Fibroblast of the aortic adventitia (primary cell): ENCODE results near the gene SIN3A. TPM values are rescaled to one million over a fixed set of nuclear protein-coding genes. Genes with fewer than 3 reads are reported as not detected.
"Not testable (repeated sequence)": the region's sequence is repeated elsewhere in the genome, so short reads cannot be mapped to it uniquely, and the experiment has no call there.

ENCODE experiments used
- DNase-seq: peaks from one replicate; pipeline ENCODE4 v3.0.0-alpha.2; 2010; ENCODE audit warnings: low read depth
- H3K4me3 ChIP-seq: 2 replicates; pipeline ENCODE4 v1.5.1; 2011; ENCODE audit warnings: low read depth, mild to moderate bottlenecking, control low read depth, low read length, moderate library complexity
- total RNA-seq: library from RNA; depleted of rRNA; stranded (reverse); fragments of >200 nt; gene quantifications from 2 replicates; pipeline ENCODE4 v1.2.3, GENCODE V29; 2012; ENCODE audit warnings: low replicate concordance
- TF ChIP-seq, protein P1 (sequence below): IDR thresholded peaks from 2 replicates; pipeline ENCODE4 v1.5.1; 2011; ENCODE audit warnings: mild to moderate bottlenecking, low read length, control low read depth, inconsistent platforms; ENCODE audit not compliant: insufficient read depth

SIN3A gene
- total RNA-seq, 1 donor = 52.9 TPM

DNA sequence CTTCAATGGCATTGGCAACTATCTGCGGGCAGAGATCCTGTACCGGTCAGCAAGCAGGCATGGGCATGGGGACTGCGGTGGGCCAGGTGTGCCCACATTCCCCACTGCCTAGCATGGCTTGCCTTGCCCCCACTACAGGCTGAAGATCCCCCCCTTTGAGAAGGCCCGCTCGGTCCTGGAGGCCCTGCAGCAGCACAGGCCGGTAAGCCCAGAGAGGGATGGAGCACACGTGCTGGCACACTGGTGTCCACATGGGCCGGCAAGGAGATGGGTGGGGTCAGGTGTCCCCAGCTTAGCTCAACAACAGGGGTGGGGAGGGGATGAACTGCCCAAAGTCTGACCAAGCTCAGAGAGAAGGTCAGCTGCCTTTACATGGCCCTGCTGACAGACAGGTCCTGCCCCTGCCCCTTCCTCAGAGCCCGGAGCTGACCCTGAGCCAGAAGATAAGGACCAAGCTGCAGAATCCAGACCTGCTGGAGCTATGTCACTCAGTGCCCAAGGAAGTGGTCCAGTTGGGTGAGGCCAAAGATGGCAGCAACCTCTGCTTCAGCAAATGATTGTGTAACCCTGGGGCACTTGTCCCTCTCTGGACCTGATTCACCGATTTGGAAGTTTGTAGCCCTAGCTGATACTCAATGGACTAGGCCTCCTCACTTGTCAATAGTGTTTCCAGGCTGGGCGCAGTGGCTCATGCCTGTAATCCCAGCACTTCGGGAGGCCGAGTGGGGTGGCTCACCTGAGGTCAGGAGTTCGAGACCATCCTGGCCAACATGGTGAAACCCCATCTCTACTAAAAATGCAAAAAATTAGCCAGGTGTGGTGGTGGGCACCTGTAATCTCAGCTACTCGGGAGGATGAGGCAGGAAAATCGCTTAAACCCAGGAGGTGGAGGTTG, 99.1 kb downstream of the SIN3A start:
- H3K4me3 ChIP-seq = no peak overlapping the region
- no peak for DNase-seq
- TF ChIP-seq, protein P1, sequence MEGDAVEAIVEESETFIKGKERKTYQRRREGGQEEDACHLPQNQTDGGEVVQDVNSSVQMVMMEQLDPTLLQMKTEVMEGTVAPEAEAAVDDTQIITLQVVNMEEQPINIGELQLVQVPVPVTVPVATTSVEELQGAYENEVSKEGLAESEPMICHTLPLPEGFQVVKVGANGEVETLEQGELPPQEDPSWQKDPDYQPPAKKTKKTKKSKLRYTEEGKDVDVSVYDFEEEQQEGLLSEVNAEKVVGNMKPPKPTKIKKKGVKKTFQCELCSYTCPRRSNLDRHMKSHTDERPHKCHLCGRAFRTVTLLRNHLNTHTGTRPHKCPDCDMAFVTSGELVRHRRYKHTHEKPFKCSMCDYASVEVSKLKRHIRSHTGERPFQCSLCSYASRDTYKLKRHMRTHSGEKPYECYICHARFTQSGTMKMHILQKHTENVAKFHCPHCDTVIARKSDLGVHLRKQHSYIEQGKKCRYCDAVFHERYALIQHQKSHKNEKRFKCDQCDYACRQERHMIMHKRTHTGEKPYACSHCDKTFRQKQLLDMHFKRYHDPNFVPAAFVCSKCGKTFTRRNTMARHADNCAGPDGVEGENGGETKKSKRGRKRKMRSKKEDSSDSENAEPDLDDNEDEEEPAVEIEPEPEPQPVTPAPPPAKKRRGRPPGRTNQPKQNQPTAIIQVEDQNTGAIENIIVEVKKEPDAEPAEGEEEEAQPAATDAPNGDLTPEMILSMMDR = no peak

DNA sequence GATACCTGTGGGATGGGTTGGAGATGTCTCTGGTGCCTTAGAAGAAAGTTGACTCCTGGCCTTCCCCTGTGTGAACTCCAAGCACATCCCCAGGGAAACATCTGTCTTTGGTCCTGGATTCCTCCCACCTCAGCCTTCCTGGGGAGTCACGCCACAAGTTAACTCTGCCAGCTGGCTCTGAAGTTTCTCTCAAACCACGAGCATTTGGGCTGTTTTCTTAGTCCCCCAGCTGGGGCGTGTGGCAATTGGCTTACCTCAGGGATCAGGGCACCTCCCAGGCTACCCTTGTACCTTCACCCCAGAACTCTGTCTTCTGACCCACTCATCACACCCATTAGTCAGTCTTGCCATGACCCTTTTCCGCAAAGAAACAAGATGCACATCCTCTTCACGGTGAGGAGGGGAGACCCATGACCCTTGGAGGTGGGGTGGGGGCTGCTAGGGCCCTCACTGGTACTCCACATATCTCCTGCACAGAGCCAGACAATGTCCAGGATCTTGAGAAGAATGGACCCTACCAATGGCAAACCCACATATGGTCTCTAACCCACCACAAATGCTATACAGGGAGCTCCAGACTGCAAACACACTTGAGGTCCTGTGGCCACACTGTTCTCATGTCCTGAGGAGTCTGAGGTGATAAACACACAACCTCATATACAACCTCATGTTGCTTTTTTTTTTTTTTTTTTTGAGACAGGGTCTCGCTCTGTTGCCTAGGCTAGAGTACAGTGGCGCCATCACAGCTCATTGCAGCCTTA, 100.7 kb downstream of the SIN3A start:
- no peak overlapping the region for H3K4me3 ChIP-seq
- DNase-seq = peak; percentile 43
- TF ChIP-seq, protein P1 = no peak

DNA sequence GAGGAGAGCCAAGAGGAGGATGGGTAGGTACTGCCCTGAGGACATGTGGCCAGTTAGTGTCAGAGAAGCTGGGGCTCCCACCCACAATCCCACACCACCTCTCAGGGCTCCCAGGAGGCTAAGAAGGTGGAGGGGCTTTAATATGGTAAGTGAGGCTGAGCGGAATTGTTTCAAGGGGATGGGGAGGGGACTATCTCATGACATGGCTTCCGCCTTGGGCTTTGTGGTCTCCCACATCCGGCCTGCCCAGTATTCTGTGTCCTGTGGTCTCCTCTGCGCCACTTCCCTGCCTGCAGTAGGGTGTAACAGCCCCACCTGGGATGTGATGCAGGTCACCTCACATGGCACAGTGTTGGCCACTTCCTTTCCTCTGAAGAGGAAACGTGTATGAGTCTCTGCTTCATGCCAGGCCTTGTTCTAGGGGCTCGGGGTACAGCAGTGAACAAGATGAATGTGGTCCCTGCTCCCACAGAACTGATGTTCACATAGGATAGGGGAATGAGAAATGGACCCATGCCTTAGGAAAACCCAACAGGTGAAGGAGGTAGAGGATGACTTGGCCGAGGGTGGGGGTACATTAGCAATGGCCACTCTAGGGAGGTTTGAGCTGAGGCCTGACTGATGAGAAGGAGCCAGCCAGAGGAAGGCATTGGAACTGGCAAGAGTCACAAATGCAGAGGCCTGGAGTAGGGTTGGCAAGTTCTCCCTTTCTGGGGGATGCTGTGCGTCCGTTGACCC, 101.5 kb downstream of the SIN3A start:
- no peak overlapping the region for H3K4me3 ChIP-seq
- TF ChIP-seq, protein P1 = no peak
- DNase-seq = no peak

DNA sequence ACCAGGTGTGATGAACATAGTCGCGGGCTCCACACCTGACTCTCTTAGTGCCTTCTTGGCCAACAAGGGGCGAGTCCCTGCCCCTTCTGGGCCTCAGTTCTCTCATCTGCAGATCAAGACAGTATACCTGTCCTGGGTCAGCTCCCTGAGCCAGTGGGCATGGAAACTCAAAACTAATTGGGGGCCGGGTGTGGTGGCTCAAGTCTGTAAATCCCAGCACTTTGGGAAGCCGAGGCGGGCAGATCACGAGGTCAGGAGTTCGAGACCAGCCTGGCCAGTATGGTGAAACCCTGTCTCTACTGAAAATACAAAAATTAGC, 102.2 kb downstream of the SIN3A start:
- H3K4me3 ChIP-seq, DNase-seq: not testable (repeated sequence)

DNA sequence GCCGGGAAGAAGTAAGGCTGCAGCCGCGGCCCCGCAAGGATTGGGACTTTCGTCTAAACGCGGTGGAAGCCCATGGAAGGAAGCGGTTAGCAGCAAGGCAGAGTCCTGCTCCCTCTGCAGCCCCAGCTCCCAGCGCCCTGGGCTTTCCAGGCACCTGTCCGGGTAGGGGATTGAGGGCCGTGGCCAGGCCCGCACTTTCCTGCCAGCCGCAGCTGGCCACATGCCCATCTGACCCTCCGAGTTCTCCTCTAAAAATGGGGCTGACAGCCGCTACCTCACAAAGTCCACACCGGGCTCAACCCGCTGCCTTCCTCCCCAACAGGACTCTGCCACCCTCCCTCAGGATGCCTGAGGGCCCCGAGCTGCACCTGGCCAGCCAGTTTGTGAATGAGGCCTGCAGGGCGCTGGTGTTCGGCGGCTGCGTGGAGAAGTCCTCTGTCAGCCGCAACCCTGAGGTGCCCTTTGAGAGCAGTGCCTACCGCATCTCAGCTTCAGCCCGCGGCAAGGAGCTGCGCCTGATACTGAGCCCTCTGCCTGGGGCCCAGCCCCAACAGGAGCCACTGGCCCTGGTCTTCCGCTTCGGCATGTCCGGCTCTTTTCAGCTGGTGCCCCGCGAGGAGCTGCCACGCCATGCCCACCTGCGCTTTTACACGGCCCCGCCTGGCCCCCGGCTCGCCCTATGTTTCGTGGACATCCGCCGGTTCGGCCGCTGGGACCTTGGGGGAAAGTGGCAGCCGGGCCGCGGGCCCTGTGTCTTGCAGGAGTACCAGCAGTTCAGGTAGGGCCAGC, 102.7 kb downstream of the SIN3A start:
- DNase-seq = no peak
- TF ChIP-seq, protein P1 = no peak
- H3K4me3 ChIP-seq = peak overlapping the region; percentile 73

DNA sequence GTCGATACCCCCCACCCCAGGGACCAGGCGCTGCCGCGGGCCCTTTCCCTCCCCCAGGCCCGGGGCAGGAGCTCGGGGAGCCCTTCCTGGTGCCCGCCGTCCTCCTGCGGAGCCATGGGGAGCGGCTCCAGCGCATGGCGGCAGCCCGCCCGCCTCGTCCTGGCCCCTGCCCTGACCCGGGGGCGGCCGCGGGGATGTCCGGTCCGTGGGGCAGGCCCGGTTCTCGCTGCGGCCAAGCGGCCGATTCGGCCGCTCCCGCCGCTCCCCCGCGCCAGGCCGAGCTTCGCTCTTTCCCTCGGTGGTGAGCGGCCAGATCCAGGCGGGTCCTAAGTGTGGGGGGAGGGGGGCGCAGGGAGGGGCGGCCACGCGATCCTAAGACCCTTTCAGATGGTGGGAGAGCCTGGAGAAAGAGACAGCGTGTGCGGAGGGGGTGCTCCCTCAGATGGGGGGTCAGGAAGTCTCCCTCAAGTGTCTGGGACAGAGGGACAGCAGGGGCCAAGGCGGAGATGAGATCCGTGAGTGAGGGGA, 103.4 kb downstream of the SIN3A start:
- DNase-seq = no peak
- TF ChIP-seq, protein P1 = no peak
- peak overlapping the region; percentile 73 for H3K4me3 ChIP-seq
